ENCODE measurements around the gene PC. TPM values are rescaled to one million over a fixed set of nuclear protein-coding genes. Genes with fewer than 3 reads are reported as not detected.
A peak's percentile ranks its signal among the peaks of the same experiment; 100 is the strongest.

Gene PC
- total and polyA plus RNA-seq, 4 experiments from 2014 or later, result 2.9 to 7.7 (median 5.4) TPM

DNA sequence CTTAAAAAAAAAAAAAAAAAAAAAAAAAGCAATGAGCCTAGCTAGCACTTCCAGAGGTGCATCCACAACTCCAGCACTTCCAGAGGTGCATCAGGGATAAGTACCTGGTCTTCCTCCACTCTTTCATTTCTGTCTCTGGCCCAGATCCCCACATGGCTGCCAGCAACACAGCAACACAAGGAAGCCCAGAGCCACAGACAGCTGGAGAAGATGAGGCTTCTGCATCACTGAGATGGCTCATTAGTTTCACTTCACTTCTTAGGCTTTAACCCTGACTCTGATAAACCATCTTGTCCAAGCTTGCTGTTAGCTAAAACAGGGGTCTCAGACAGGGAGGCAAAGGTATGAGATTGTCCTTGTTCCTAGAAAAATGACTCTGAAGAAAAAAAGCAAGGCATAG lies 35.6 kb downstream of the PC start:
- H3K9me3 ChIP-seq (ENCODE audit: control insufficient read depth in 1 of 2, low read length in 2 of 2), result no peaks in the 10 kb centered on the region
- no peaks in the 10 kb centered on the region for H3K27me3 ChIP-seq (ENCODE audit: insufficient read depth, low read length)
- no peaks in the 10 kb centered on the region for H3K4me1 Mint-ChIP-seq
- intact Hi-C loops (cut with micrococcal nuclease), result no loop called here
- ChIA-PET POLR2A (ENCODE audit: partially characterized antibody) (interaction anchor here (0.7 kb wide), 1 partner anchor 27 kb away, joined by 3 read pairs; no protein-coding TSS in a partner anchor), CTCF (ENCODE audit: partially characterized antibody) (interaction anchor here (0.6 kb wide), 1 partner anchor 157 kb away, joined by 3 read pairs; no protein-coding TSS in a partner anchor)
- no peak for DNase-seq
- no peaks in the 10 kb centered on the region for H3K4me1 ChIP-seq (ENCODE audit: insufficient read depth, low read length)
- H3K27ac ChIP-seq (ENCODE audit: low read depth, low read length), result no peak overlapping the region
- peaks cover 0 to 6% (median 0%) of the 10 kb centered on the region in 8 donors for H3K9me3 Mint-ChIP-seq
- H3K27me3 Mint-ChIP-seq, result no peaks in the 10 kb centered on the region
- no peak overlapping the region for H3K27ac Mint-ChIP-seq
- peaks cover 0 to 5% of the 10 kb centered on the region in 2 donors for H3K36me3 Mint-ChIP-seq
- H3K36me3 ChIP-seq (ENCODE audit: insufficient read depth, low read length), result no peaks in the 10 kb centered on the region
- no peak overlapping the region for H3K4me3 Mint-ChIP-seq
- H3K4me3 ChIP-seq (ENCODE audit: low read length in 2 of 2), result no peak overlapping the region

DNA sequence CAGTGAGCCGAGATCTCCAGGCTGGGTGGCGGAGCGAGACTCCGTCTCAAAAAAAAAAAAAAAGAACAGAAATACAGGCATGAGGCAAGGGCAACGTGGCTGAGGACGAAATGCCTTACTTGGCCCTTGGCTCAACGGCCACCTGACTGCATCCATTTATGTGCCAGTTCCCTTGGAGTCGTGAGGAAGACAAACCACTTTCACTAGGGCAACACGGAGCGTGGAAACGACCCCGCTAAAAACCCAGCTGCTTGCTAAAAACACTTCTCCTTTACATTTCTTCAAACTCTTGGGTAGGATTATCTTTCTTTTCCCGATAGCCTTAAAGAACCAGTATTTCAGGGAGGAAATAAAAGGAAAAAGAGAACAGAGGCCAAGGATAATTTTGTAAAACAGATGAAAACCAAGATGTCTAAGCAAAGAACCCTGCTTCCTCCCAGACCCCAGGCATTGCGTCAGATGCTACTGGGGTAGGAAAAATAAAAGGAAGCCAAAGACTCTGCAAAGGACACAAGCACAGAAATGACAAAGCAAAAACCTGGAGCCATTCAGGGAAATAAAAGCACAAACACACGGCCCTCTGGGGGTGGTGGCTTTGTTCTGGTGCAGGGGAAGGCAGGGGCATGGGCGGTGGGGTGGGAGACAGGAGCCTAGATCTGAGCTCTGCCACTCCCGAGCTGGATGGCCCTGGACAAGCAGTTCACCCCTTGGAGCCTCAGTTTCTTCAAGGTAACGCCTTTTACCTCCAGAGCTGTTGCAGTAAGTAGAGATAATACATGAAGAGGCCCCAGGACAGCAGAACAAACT lies 37.0 kb downstream of the PC start:
- Mint-ChIP-seq H3K36me3 (peaks cover 0 to 5% of the 10 kb centered on the region in 2 donors), H3K4me1 (no peaks in the 10 kb centered on the region), H3K27me3 (no peaks in the 10 kb centered on the region), H3K4me3 (no peak overlapping the region), H3K9me3 (peaks cover 0 to 6% (median 0%) of the 10 kb centered on the region in 8 donors), H3K27ac (no peak overlapping the region)
- no peak overlapping the region for H3K4me3 ChIP-seq (ENCODE audit: low read length in 2 of 2)
- ChIA-PET POLR2A (ENCODE audit: partially characterized antibody) (no interaction called here), CTCF (ENCODE audit: partially characterized antibody) (no interaction called here)
- no peaks in the 10 kb centered on the region for H3K9me3 ChIP-seq (ENCODE audit: control insufficient read depth in 1 of 2, low read length in 2 of 2)
- no peak overlapping the region for H3K27ac ChIP-seq (ENCODE audit: low read depth, low read length)
- H3K36me3 ChIP-seq (ENCODE audit: insufficient read depth, low read length), result no peaks in the 10 kb centered on the region
- no peaks in the 10 kb centered on the region for H3K27me3 ChIP-seq (ENCODE audit: insufficient read depth, low read length)
- no peaks in the 10 kb centered on the region for H3K4me1 ChIP-seq (ENCODE audit: insufficient read depth, low read length)
- no peak for DNase-seq
- intact Hi-C loops (cut with micrococcal nuclease), result no loop called here

DNA sequence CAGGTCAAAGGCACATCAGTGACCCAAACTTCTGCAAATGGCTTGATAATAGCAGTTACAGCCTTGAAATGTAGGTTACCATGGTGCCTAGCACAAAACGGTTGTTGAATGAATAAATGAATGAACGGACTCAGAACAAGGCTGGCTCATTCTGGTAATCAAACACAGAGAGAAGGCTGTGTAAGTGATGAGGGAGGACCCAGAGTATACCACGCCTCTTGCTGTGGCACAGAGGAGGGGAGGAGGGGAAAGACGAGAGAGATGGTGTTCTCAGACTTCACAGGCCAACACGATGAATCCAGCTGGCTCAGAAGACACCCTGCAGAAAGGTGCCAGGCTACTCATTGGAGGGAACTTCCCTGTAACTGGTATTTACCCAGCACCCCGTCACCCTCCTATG lies 38.3 kb downstream of the PC start:
- no peak overlapping the region for H3K27ac Mint-ChIP-seq
- H3K27me3 ChIP-seq (ENCODE audit: insufficient read depth, low read length), result no peaks in the 10 kb centered on the region
- H3K9me3 ChIP-seq (ENCODE audit: control insufficient read depth in 1 of 2, low read length in 2 of 2), result no peaks in the 10 kb centered on the region
- no peak for DNase-seq
- intact Hi-C loops (cut with micrococcal nuclease), result no loop called here
- no peaks in the 10 kb centered on the region for H3K36me3 ChIP-seq (ENCODE audit: insufficient read depth, low read length)
- no peak overlapping the region for H3K27ac ChIP-seq (ENCODE audit: low read depth, low read length)
- ChIA-PET POLR2A (ENCODE audit: partially characterized antibody) (no interaction called here), CTCF (ENCODE audit: partially characterized antibody) (no interaction called here)
- H3K36me3 Mint-ChIP-seq, result peaks cover 0 to 5% of the 10 kb centered on the region in 2 donors
- H3K9me3 Mint-ChIP-seq, result peaks cover 0 to 6% (median 0%) of the 10 kb centered on the region in 8 donors
- H3K4me1 Mint-ChIP-seq, result no peaks in the 10 kb centered on the region
- H3K4me3 ChIP-seq (ENCODE audit: low read length in 2 of 2), result no peak overlapping the region
- H3K27me3 Mint-ChIP-seq, result no peaks in the 10 kb centered on the region
- H3K4me1 ChIP-seq (ENCODE audit: insufficient read depth, low read length), result no peaks in the 10 kb centered on the region
- no peak overlapping the region for H3K4me3 Mint-ChIP-seq

DNA sequence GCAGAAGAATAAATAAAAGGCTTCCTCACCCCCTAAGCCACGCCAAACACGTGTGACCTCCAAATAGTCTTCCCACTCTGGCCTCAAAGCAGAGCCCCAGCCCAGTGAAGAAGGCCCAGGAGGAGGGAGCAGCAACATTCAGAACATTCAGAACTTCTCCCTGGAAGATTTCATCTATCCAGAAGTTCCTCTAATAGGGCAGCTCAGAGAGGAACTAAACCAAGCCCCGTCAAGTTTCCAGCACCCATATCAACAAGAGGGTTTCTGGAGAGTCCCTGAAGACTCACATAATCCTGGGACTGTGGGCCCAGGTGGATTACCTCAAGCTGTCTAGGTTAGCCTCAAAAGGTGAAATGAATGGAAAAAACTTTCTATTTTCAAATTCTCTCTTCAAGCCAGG lies 39.4 kb downstream of the PC start:
- intact Hi-C loops (cut with micrococcal nuclease), result no loop called here
- no peaks in the 10 kb centered on the region for H3K9me3 ChIP-seq (ENCODE audit: control insufficient read depth in 1 of 2, low read length in 2 of 2)
- Mint-ChIP-seq H3K4me3 (no peak overlapping the region), H3K36me3 (no peaks in the 10 kb centered on the region), H3K9me3 (no peaks in the 10 kb centered on the region), H3K27ac (no peak overlapping the region), H3K4me1 (no peaks in the 10 kb centered on the region), H3K27me3 (no peaks in the 10 kb centered on the region)
- no peak for DNase-seq
- H3K36me3 ChIP-seq (ENCODE audit: insufficient read depth, low read length), result no peaks in the 10 kb centered on the region
- no peak overlapping the region for H3K4me3 ChIP-seq (ENCODE audit: low read length in 2 of 2)
- no peaks in the 10 kb centered on the region for H3K27me3 ChIP-seq (ENCODE audit: insufficient read depth, low read length)
- H3K4me1 ChIP-seq (ENCODE audit: insufficient read depth, low read length), result no peaks in the 10 kb centered on the region
- CTCF ChIA-PET (ENCODE audit: partially characterized antibody), result no interaction called here
- H3K27ac ChIP-seq (ENCODE audit: low read depth, low read length), result no peak overlapping the region
- POLR2A ChIA-PET (ENCODE audit: partially characterized antibody), result no interaction called here

DNA sequence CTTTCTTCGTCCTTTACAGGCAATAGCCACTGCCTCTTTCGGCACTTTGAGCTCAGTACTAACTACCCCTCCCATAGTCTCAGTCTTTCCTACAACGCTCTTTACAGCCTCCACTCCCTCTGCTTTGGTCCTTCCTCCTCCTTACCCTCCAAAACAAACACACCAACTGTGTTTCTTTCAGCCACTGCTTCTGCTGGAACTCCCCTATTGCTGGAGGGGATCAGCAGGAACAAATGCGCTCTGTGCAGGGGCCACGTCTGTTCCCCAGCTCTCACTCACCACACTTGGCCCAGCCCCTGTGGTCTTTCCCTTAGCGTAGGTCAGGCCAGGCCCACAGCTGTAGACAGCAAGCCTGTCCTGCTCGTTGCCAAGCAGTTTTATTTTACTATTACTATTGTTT lies 42.3 kb downstream of the PC start:
- DNase-seq, result no peak
- Histone ChIP-seq H3K36me3 (ENCODE audit: insufficient read depth, low read length) (no peaks in the 10 kb centered on the region), H3K4me1 (ENCODE audit: insufficient read depth, low read length) (no peaks in the 10 kb centered on the region), H3K4me3 (ENCODE audit: low read length in 2 of 2) (no peak overlapping the region), H3K9me3 (ENCODE audit: control insufficient read depth in 1 of 2, low read length in 2 of 2) (no peaks in the 10 kb centered on the region), H3K27me3 (ENCODE audit: insufficient read depth, low read length) (no peaks in the 10 kb centered on the region), H3K27ac (ENCODE audit: low read depth, low read length) (no peak overlapping the region)
- ChIA-PET POLR2A (ENCODE audit: partially characterized antibody) (no interaction called here), CTCF (ENCODE audit: partially characterized antibody) (no interaction called here)
- Mint-ChIP-seq H3K27ac (no peak overlapping the region), H3K4me3 (no peak overlapping the region), H3K27me3 (no peaks in the 10 kb centered on the region), H3K36me3 (no peaks in the 10 kb centered on the region), H3K4me1 (no peaks in the 10 kb centered on the region), H3K9me3 (no peaks in the 10 kb centered on the region)
- intact Hi-C loops (cut with micrococcal nuclease), result no loop called here

DNA sequence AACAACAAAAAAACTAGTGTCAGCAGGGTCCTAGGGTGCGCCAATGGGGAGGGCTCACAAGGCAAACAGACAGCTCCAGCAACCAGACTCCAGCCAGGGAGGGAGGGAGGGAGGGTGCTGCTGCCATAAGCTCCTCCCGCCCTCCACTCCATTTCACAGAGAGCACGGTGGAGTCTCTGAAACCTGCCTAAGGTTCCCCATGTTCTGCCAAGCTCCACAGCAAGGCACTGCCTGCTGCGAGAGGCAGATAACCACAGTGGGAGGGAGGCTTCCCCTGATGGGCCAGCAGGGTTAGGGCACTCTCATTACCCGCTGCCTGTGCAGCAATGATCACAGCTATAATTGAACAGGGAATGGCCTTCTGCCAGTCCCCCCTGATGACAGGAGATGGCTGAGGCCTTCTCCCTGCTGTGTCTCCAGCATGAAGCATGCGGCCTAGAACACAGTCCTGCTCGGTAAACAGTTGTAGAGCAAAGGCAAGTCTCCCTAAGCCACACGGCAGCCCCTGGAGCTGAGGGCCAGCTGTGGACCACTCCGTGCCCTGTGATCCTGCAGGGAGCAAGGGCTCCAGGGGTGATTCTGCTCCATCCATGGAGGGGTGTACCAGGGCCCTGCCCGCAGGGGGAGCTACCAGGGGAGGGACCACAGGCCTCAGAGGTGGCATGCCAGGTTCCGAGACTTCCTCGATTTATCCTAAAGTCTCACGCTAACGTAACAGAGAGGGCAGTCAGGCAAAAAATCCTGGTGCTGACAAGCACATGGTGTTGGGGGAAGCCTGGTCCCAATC lies 42.9 kb downstream of the PC start:
- Histone ChIP-seq H3K27me3 (ENCODE audit: insufficient read depth, low read length) (no peaks in the 10 kb centered on the region), H3K4me1 (ENCODE audit: insufficient read depth, low read length) (no peaks in the 10 kb centered on the region), H3K36me3 (ENCODE audit: insufficient read depth, low read length) (no peaks in the 10 kb centered on the region), H3K4me3 (ENCODE audit: low read length in 2 of 2) (no peak overlapping the region), H3K27ac (ENCODE audit: low read depth, low read length) (no peak overlapping the region), H3K9me3 (ENCODE audit: control insufficient read depth in 1 of 2, low read length in 2 of 2) (no peaks in the 10 kb centered on the region)
- intact Hi-C loops (cut with micrococcal nuclease), result no loop called here
- no peaks in the 10 kb centered on the region for H3K9me3 Mint-ChIP-seq
- H3K27ac Mint-ChIP-seq, result peak overlapping the region in 1 of 7 donors; percentile 47
- POLR2A ChIA-PET (ENCODE audit: partially characterized antibody), result no interaction called here
- no peaks in the 10 kb centered on the region for H3K27me3 Mint-ChIP-seq
- H3K4me1 Mint-ChIP-seq, result no peaks in the 10 kb centered on the region
- CTCF ChIA-PET (ENCODE audit: partially characterized antibody), result no interaction called here
- H3K4me3 Mint-ChIP-seq, result no peak overlapping the region
- DNase-seq, result no peak
- no peaks in the 10 kb centered on the region for H3K36me3 Mint-ChIP-seq

DNA sequence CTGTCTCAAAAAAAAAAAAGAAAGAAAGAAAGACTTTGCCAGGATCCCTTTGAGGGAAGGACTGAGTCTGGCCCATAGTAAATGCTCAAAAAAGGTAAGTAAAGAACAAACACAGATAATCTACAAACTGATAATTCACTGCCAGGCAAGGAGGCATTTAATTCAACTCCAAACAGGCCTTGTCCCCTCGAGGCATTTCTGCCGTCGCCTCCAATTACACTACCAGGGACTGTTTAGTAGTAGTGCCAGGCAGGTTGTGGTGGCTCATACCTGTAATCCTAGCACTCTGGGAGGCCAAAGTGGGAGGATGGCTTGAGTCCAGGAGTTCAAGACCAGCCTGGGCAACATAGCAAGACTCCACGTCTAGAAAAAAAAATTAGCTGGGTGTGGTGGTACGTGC lies 43.7 kb downstream of the PC start:
- ChIA-PET CTCF (ENCODE audit: partially characterized antibody) (no interaction called here), POLR2A (ENCODE audit: partially characterized antibody) (no interaction called here)
- intact Hi-C loops (cut with micrococcal nuclease), result no loop called here
- H3K4me1 Mint-ChIP-seq, result no peaks in the 10 kb centered on the region
- no peak overlapping the region for H3K4me3 ChIP-seq (ENCODE audit: low read length in 2 of 2)
- no peaks in the 10 kb centered on the region for H3K9me3 ChIP-seq (ENCODE audit: control insufficient read depth in 1 of 2, low read length in 2 of 2)
- no peak for DNase-seq
- no peaks in the 10 kb centered on the region for H3K36me3 ChIP-seq (ENCODE audit: insufficient read depth, low read length)
- H3K27ac Mint-ChIP-seq, result no peak overlapping the region
- no peaks in the 10 kb centered on the region for H3K4me1 ChIP-seq (ENCODE audit: insufficient read depth, low read length)
- H3K27me3 Mint-ChIP-seq, result no peaks in the 10 kb centered on the region
- no peak overlapping the region for H3K4me3 Mint-ChIP-seq
- no peaks in the 10 kb centered on the region for H3K36me3 Mint-ChIP-seq
- H3K27ac ChIP-seq (ENCODE audit: low read depth, low read length), result no peak overlapping the region
- H3K27me3 ChIP-seq (ENCODE audit: insufficient read depth, low read length), result no peaks in the 10 kb centered on the region
- H3K9me3 Mint-ChIP-seq, result no peaks in the 10 kb centered on the region
